HT-29 (cell line): ENCODE results near the gene TMEM33. TPM values are rescaled to one million over a fixed set of nuclear protein-coding genes. Genes with fewer than 3 reads are reported as not detected.

Experiments used
- DNase-seq: peaks from one replicate; pipeline ENCODE4 v3.0.0-alpha.2; 2015; ENCODE audit warnings: low spot score
- total RNA-seq: library from RNA; depleted of rRNA; stranded (reverse); fragments of >200 nt; shearing (Covaris generic); gene quantifications from 2 replicates; pipeline ENCODE4 v1.2.3, GENCODE V29; 2014

TMEM33 gene
- total RNA-seq, 1 experiment from 2014 or later: 119 TPM

DNA sequence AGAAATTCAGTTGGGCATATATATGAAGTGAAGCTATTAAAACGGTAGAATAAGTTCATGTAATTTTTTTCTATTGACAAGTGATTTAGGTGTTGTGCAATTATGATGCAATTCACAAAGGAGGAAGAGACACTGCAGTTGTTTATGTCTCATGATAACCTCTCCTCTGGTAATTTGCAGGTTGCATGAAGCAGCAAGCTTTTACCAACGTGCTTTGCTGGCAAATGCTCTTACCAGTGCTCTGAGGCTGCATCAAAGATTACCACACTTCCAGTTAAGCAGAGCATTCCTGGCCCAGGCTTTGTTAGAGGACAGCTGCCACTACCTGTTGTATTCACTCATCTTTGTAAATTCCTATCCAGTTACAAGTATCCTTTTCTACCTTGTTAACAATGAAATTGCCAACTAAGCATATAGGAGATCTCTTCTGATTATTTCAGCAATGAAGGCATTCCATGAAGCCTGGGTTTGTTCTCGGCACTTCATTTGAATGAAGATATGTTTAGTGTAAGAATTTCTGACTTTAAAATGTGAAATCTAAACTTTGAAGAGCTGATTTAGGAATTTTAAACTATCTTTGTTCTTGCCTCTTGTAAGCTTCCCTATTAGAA, 3.9 kb downstream of the TMEM33 start:
- DNase-seq: no peak

DNA sequence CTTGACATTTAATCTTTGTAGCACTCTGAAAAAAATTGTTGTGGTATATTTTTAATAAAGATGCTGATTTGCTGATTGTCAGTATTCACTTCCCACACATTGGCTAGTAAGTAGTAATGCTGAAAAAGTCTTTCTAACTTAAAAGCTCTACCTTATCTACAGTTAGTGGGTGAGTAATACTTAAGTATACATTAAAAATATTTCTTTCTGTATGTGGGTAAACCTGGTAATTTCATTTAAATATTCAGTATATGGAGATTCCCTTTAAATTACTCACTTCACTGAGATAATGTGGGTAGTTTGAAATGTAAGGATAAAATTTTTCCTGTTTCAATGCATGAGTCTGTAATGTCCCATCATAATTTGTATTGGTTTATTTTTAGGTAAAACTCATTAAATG, 5.6 kb downstream of the TMEM33 start:
- DNase-seq: no peak

DNA sequence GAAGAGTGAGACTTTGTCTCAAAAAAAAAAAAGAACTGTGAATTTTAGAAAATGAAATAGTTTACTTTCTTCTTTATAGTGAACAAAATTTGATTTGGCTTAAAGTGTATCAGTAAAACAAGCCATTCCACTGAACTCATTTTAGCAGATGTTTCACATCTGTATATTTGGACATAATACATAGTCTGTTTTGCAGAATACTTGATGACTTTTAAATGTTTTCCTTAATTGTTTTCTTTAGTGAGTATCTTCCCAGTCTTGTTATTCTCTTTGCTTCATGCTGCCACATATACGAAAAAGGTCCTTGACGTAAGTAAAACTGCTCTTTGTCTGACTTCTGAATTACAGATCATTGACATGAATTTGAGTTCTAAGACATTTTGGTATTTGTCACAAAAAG, 8.3 kb downstream of the TMEM33 start:
- no peak for DNase-seq

DNA sequence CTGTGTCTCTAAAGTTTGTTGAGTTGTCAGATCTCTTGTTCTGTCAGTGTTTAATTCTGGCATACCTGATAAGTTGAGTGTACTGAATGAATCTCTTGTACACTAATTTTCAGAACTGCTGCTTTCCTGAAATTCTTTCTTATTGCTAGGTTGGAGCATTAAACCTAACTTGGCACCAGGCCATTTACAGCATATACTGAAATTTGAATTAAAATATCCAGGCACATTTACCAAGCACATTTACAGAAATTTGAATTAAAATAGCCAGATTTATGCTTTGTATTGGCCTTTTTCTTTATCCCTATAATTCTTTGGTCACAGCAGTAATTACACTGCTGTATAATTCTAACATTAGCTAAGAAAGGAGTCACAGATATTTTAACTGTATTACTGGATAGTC, 8.9 kb downstream of the TMEM33 start:
- DNase-seq: no peak

DNA sequence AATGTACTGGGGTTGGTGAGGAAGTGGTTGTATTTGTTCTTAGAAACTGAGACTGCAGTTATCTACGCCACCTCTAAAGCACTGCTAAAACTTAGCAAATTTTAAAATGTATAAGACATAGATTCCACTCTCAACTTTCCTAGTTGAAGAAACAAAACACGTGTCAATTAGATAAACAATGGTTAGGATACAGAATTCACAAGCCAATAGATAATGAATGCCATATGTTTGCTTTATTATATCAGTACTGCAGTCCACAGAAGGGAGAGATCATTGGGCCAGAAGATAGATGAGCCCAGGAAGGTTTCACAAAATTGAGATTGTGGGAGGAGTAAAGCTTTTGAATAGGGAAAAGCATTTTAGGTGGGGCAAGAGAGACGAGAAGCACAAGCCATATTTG, 14.3 kb downstream of the TMEM33 start:
- DNase-seq: no peak

DNA sequence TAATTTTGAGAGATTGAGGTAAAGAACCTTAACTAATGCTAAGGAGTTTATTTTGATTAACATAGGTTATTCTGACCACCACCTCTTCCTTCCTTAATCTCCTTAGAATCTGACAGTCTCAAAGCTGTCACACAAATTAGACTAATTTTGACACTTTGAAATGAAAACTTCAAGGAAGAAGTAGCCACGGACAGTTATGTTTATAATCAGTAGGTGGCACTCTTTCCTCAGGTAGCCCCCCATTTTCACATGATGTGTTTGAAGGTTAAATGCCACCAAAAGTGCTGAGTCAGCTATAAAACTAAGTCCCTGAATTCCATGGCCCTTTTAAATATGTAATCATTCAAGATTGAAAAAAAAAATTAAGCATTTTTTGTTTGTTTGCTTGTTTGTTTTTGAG, 22.4 kb downstream of the TMEM33 start:
- DNase-seq: peak; percentile 38

DNA sequence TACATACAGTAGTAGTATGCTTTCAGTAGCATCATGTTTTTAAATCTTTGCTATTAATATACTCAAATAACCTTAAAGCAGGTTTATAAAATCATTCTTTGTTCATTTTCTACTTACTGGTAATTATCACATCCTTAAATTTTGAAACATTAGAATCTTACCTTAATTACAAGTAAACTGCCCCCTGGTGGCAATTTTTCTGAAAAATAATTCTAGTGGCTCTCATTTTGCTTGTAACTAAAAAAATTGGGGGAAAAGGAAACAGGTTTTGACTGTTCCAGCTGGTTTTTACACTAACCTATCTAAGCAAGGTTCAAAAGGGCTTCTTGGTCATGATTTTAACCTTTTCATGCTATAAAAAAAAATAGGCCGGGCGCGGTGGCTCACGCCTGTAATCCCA, 27.9 kb downstream of the TMEM33 start:
- DNase-seq: peak; percentile 53

DNA sequence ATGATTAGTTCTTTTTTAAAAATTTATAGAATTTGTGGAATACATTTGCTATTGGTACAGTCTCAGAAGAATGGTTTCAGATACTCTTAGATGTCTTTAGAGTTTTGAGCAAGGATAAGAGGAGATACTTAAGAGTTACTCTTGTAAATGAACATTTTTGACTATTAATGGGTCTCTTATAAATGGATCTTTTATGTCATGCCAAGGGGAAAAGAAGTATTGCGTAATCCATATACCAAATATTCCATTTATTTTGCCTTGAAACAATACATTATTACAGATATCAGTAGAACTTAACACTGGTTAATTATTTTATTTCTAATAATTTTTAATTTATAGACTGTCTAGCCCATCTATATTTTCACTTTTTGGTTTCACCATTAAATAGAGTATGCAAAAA, 29.2 kb downstream of the TMEM33 start:
- no peak for DNase-seq

DNA sequence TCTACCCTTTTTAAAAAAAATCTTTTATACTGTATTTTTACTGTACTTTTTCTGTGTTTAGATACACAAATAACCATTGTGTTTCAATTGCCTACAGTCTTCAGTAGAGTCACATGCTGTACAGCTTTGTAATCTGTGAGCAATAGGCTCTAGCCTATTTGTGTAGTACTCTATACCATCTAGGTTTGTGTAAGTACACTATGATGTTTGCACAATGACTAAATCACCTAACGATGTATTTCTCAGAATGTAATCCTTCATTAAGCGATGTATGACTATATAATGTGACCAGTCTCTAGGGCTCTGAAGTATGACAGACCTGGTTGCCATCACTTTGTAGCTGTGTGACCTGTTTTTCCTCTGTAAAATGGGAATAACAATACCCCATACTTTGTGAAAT, 32.2 kb downstream of the TMEM33 start:
- DNase-seq: no peak

DNA sequence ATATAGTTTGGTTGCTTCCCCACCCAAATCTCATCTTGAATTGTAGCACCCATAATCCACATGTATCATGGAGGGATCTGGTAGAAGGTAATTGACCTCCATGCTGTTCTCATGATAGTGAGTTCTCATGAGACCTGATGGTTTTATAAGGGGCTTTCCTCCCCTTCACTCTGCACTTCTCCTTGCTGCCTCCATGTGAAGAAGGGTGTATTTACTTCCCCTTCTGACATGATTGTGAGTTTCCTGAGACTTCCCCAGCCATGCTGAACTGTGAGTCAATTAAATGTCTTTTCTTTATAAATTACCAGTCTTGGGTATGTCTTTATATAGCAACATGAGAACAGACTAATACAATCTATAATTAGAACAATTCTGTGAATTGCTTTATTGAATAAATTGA, 34.4 kb downstream of the TMEM33 start:
- no peak for DNase-seq

DNA sequence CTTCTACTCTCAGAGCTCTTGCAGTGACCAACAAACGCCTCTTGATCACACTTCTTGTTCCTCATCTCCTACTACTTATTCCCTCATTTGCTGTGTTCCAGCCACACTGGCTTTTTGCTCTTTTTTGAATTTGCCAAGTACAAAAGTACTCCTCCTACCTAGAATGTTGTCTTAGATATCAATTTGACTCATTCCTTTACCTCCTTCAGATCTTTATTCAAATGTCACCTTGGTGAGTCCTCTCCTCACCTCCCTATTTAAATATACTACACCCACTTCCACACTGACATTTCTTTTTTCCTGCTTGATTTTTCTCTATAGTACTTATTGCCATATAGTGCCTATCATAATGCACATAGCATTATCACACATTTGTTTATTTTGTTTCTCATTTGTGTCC, 40.1 kb downstream of the TMEM33 start:
- DNase-seq: no peak

DNA sequence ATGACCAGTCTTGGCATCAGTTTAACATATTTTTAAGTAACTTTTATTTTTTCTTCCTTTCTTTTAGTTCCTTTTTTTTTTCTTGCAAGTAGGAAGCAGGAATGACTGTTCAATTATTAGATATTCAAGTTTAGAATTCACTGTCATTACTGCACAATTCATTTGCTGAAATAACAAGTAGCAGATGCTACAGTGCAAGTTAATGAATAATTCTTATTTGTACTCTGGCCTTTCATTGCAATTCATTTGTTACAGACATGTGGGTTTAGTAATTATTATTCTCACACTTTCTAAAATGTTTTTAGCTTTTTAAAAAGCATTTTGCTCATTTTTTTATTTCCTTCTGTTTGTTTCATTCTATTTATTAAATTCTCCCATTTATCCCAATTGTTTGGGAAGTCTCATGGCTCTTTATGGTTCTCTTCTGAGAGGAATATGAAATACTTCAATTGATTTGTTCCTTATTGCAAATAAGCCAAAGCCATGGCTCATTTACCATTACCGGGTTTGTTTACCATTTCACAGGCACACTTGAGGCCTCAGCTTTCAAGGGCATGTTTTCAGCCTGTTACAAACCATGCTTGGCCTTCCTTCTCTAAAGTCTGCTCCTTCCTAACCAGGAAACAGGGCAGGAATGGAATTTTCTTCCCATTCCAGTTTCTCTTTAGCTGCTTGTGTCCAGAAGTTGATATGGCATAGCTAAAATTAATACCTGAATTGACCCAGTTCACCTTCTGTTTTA, 41.7 kb downstream of the TMEM33 start:
- no peak for DNase-seq

DNA sequence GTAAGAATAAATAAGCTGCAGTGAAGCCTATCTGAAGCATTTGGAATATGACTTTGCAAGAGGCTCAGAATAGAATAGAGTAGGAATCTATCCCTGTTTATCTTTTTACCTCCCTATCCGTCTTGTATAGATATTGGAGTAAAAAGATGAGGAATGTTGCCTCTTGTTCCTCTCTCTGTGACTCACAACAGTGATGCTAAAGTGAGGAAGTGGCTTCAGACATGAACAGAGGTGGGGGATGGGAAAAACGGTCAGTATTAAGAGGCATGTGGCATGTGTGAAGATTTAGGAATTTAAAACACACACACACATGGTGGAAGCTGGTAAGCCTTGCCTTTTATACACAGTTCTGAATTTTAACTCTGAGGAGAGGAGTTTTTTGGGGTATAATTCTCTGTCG, 42.5 kb downstream of the TMEM33 start:
- DNase-seq: no peak

DNA sequence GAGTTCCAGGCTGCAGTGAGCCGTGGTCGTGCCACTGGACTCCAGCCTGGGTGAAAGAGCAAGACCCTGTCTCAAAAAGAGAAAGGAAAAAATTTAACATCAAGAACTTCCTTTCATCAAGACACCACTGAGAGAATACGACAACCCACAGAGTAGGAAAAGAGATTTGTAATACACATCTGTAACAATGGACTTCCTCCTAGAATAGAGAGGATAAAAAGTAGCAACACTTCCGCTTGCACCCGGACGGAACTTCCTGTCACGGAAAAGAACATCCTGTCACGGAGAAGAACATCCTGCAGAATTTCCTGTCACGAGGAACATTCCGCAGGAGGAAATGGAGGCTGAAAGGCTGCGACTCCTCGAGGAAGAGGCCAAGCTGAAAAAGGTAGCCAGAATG, 46.2 kb downstream of the TMEM33 start, which contains the start of gene DCAF4L1:
Gene DCAF4L1 (plus strand): TSS at position 301 of the 400 bp plus-strand sequence. CDS start 37 bp downstream, at position 338.
- no peak for DNase-seq

DNA sequence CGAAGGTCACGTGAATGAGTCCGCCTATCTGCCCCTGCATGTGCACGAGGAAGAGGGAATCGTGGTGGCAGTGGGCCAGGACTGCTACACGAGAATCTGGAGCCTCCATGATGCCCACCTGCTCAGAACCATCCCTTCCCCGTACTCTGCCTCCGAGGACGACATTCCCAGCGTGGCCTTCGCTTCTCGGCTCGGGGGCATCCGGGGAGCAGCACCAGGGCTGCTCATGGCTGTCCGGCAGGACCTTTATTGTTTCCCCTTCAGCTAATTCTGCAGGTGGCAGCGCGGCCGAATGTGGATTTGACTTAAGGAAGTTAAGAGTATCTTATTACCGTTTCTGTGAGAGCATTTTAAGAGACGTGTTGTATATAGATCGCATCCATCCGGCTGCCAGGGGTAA, 47.5 kb downstream of the TMEM33 start:
- no peak for DNase-seq

DNA sequence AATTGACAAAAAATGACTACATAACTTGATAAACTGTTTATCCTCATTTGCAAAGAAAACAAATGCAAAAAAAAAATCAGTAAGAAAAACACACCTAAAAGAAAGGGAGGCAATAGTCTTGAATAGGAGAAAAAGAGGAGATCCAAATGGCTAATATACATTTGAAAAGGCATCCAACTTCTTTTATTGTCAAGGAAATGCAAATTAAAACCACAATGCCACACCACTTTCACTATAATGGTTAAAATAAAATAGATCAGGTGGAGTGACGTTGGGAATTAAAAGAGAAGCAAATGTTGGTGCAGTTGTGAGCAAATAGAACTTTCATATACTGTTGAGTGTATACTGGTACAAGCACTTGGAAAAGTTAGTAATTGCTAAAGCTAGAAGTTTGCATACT, 49.9 kb downstream of the TMEM33 start:
- no peak for DNase-seq

DNA sequence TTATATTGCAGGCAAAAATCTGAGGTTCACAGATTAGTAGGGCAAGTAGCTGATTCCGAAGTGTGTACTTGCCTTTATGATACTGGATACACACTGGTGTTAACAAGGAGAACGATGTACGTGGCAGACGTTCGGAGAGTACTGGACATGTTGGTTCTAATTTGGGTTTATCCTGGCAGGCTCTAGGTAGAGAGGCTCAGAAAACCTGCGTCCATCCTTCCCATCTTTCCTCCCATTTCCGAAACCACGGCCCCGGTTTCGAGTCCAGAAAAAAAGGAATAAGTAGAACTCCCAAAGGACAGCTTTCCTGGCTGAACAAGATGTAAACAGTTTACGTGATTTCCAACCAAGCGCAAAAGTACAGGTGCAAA, 54.8 kb downstream of the TMEM33 start:
- DNase-seq: no peak

DNA sequence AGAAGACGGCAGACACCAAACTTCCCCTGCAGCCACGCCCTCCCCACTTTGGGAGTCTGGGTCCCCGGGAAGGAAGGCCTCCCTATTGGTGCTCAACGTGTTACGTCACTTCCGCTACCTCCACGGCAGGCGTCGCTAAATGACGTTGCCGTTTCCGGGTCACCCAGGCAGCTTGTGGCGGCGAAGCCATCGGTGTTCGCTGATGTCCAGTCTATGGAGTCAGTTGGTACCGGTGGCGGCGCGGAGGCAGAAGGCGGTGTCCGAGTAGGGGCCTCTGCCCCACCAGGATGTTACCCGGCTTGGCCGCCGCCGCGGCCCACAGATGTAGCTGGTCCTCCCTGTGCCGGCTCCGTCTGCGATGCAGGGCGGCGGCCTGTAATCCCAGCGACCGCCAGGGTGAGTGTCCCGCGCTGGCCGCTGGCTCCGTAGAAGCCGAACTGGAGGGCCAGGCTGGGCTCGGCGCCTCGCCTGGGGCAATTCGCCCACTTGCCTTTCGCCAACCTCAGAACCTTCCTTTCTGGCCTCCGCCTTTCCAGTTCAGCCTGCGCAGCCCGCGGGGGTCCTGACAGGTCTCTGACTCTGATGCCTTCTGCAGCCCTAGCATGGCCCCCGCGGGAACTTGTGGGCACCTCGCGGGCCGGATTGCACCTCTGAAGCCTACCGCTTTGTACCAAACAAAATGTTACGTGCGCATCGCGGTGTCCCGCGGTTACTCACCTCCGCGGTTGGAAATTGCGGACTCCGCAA, 55.3 kb downstream of the TMEM33 start, which contains the start of gene SLC30A9:
Gene SLC30A9 (plus strand): TSS at position 166 of the 747 bp plus-strand sequence. CDS start 122 bp downstream, at position 288.
- peak; percentile 94 for DNase-seq

DNA sequence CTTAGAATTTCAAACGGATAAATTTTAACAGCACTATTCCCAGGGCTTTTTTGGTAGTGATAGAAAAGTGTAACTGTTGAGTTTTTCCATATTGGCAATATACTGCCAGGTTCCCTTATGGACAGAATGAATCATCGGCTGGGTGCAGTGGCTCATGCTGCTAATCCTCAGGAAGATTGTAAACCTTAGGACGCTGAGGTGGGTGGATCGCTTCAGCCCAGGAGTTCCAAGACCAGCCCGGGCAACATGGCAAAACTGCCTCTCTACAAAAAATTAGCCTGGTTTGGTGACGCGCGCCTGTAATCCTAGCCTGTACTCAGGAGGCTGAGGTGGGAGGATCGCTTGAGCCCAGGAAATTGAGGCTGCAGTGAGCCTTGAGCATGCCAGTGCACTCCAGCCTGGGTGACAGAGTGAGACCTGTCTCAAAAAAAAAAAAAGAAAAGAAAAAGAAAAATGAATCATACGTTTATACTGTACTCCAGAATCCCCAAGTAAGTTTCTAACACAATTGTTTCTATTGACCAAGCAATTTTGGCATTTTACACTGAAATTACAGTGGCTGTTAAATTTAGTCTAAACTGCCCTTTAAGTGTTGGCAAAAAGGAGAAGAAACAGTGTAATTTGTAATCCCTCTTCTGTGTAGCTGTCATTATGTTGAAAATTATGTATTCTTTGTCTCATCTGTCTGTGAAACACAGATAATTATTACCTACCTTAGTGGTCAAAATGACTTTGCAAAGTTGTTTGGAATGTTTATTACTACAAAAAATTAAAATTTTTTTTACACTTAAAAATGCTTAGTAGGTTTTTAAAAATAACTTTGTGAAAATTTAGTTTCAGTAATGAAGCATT, 56.9 kb downstream of the TMEM33 start:
- DNase-seq: peak; percentile 70

DNA sequence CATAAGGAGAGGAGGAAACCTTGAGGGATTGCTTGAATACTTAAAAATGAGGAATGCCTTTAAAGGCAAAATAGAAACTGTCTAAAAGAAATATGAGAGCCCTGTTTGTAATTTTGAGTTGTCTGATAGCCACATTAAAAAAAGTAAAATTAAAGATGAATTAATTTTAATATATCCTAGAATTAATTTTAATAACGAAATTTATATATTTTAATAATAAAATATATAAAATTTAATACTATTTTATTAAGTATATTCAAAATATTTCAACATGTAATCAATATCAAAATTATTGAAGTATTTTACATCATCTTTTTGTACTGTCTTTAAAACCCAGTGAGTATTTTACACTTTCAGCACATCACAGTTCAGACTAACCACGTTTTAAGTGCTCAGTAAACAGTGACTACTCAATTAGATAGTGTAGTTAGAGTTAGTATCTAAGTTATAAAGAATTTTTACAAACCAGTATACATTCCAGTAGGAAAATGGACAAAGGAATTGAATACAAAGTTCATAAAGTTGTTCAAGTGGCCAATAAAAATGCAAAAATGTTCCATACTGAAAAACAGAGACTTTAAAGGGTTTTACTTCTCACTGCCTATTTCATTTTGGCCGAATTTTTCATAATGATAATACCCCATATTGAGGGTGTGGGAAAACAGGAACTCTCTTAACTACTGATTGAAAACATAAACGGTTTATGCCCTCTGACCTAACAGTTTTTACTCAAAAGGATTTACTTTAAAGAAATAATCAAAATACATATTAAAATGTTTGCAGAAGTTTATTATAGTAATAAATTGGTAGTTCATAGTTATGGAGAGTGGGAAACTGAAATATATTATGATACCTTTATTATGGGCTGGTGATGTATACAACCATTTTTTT, 58.0 kb downstream of the TMEM33 start:
- DNase-seq: no peak
